ENCODE data around the gene GET4.

- TF ChIP-seq EZH2 (IDR thresholded peaks at IDR 0.05; ENCODE audit: insufficient read depth, poor library complexity, severe bottlenecking), result no peak
- no peak for TF ChIP-seq EZH2phosphoT487 (IDR thresholded peaks at IDR 0.05; ENCODE audit: insufficient read depth, low read depth)
Observed at GRCh38 chr7:843230-843629, 33.1 kb upstream of the GET4 start.
